H9 (cell line): Measurements from ENCODE around the gene CD244. TPM values are rescaled to one million over a fixed set of nuclear protein-coding genes. Genes with fewer than 3 reads are reported as not detected.

Experiments used
- DNase-seq: peaks from one replicate; pipeline ENCODE4 v3.0.0-alpha.2; 2017
- H2AFZ ChIP-seq: one replicate; pipeline ENCODE4 v1.6.1; 2013; ENCODE audit warnings: mild to moderate bottlenecking, low read length, control low read depth, moderate library complexity
- H2AK5ac ChIP-seq: 2 replicates; pipeline ENCODE4 v1.6.1; 2013; ENCODE audit warnings: low read length, control low read depth, mixed read lengths; ENCODE audit not compliant: insufficient read length
- H2BK120ac ChIP-seq: one replicate; pipeline ENCODE4 v1.6.1; 2013; ENCODE audit warnings: low read depth, mild to moderate bottlenecking, low read length, control low read depth, inconsistent platforms; ENCODE audit not compliant: poor library complexity, severe bottlenecking
- H2BK12ac ChIP-seq: 2 replicates; pipeline ENCODE4 v1.6.1; 2013; ENCODE audit warnings: low read length, control low read depth, mixed read lengths, low read depth; ENCODE audit not compliant: insufficient read length
- H2BK15ac ChIP-seq: 2 replicates; pipeline ENCODE4 v1.6.1; 2013; ENCODE audit warnings: low read depth, low read length, control low read depth
- H2BK20ac ChIP-seq: one replicate; pipeline ENCODE4 v1.6.1; 2013; ENCODE audit warnings: low read depth, mild to moderate bottlenecking, low read length, control low read depth, inconsistent platforms; ENCODE audit not compliant: poor library complexity, severe bottlenecking
- H2BK5ac ChIP-seq: 2 replicates; pipeline ENCODE4 v1.6.1; 2013; ENCODE audit warnings: low read length, control low read depth, mixed read lengths; ENCODE audit not compliant: insufficient read length
- H3K14ac ChIP-seq: 2 replicates; pipeline ENCODE4 v1.6.1; 2013; ENCODE audit warnings: low read length, control low read depth; ENCODE audit not compliant: insufficient read depth
- H3K18ac ChIP-seq: 2 replicates; pipeline ENCODE4 v1.6.1; 2013; ENCODE audit warnings: low read depth, mild to moderate bottlenecking, mixed read lengths, low read length, control low read depth; ENCODE audit not compliant: insufficient read length
- H3K23ac ChIP-seq: 2 replicates; pipeline ENCODE4 v1.6.1; 2013; ENCODE audit warnings: low read length, control low read depth, mixed read lengths, low read depth; ENCODE audit not compliant: insufficient read length
- H3K23me2 ChIP-seq: 2 replicates; pipeline ENCODE4 v1.6.1; 2013; ENCODE audit warnings: low read depth, mild to moderate bottlenecking, mixed read lengths, low read length, control low read depth; ENCODE audit not compliant: insufficient read length, poor library complexity, severe bottlenecking
- H3K27ac ChIP-seq: 2 replicates; pipeline ENCODE4 v1.5.1; 2013; ENCODE audit warnings: low read length, control low read depth, mixed read lengths, low read depth; ENCODE audit not compliant: insufficient read length
- H3K27me3 ChIP-seq: 2 replicates; pipeline ENCODE4 v1.6.1; 2013; ENCODE audit warnings: low read length, control low read depth, inconsistent platforms; ENCODE audit not compliant: insufficient read depth
- H3K4ac ChIP-seq: 2 replicates; pipeline ENCODE4 v1.6.1; 2013; ENCODE audit warnings: low read depth, mild to moderate bottlenecking, control low read depth, inconsistent platforms, low read length, moderate library complexity
- H3K4me1 ChIP-seq: 2 replicates; pipeline ENCODE4 v1.6.1; 2013; ENCODE audit warnings: low read length, control low read depth, inconsistent platforms; ENCODE audit not compliant: insufficient read depth
- H3K4me2 ChIP-seq: 2 replicates; pipeline ENCODE4 v1.6.1; 2013; ENCODE audit warnings: low read length, control low read depth, mixed read lengths; ENCODE audit not compliant: insufficient read length, insufficient read depth
- H3K56ac ChIP-seq: 2 replicates; pipeline ENCODE4 v1.6.1; 2013; ENCODE audit warnings: low read depth, mild to moderate bottlenecking, mixed read lengths, low read length, control low read depth; ENCODE audit not compliant: insufficient read length
- H3K79me1 ChIP-seq: 2 replicates; pipeline ENCODE4 v1.6.1; 2013; ENCODE audit warnings: low read depth, mild to moderate bottlenecking, moderate library complexity, low read length, control low read depth, inconsistent platforms; ENCODE audit not compliant: insufficient read depth, poor library complexity, severe bottlenecking
- H3K79me2 ChIP-seq: 2 replicates; pipeline ENCODE4 v1.6.1; 2013; ENCODE audit warnings: low read length, control low read depth, inconsistent platforms; ENCODE audit not compliant: insufficient read depth
- H3K9ac ChIP-seq: 2 replicates; pipeline ENCODE4 v1.6.1; 2013; ENCODE audit warnings: low read length, control low read depth, mixed read lengths; ENCODE audit not compliant: insufficient read length; ENCODE audit errors: extremely low read depth
- H3K9me3 ChIP-seq: one replicate; pipeline ENCODE4 v1.6.1; 2013; ENCODE audit warnings: low read depth, low read length, inconsistent platforms; ENCODE audit not compliant: control insufficient read depth
- H3T11ph ChIP-seq: one replicate; pipeline ENCODE4 v1.6.1; 2013; ENCODE audit warnings: mild to moderate bottlenecking, low read length, control low read depth, inconsistent platforms
- H4K20me1 ChIP-seq: one replicate; pipeline ENCODE4 v1.6.1; 2013; ENCODE audit not compliant: control insufficient read depth, insufficient read length, insufficient read depth
- H4K5ac ChIP-seq: 2 replicates; pipeline ENCODE4 v1.6.1; 2013; ENCODE audit warnings: low read depth, mild to moderate bottlenecking, mixed read lengths, low read length, control low read depth; ENCODE audit not compliant: insufficient read length
- H4K8ac ChIP-seq: replicated peaks from 2 replicates; pipeline ENCODE4 v1.6.1; 2013; ENCODE audit warnings: low read length, control low read depth, mixed read lengths, low read depth; ENCODE audit not compliant: insufficient read length
- H4K91ac ChIP-seq: 2 replicates; pipeline ENCODE4 v1.6.1; 2013; ENCODE audit warnings: low read depth, mild to moderate bottlenecking, moderate library complexity, mixed read lengths, low read length, control low read depth; ENCODE audit not compliant: insufficient read length
- H3K27ac Mint-ChIP-seq, 3 experiments: 2 replicates in 2 of 3; 3 replicates in 1 of 3; pipeline ENCODE4 v1.8.0; 2020 to 2021; ENCODE audit warnings: mixed read lengths in 3 of 3, mild to moderate bottlenecking in 1 of 3, moderate library complexity in 1 of 3
- H3K27me3 Mint-ChIP-seq: 2 replicates; pipeline ENCODE4 v1.8.0; 2021; ENCODE audit warnings: low read depth, mild to moderate bottlenecking, moderate library complexity, mixed read lengths
- H3K36me3 Mint-ChIP-seq, 3 experiments: 2 replicates in 2 of 3; 3 replicates in 1 of 3; pipeline ENCODE4 v1.8.0; 2020 to 2021; ENCODE audit warnings: low read depth in 3 of 3, mixed read lengths in 3 of 3; ENCODE audit not compliant: insufficient read depth in 1 of 3
- H3K4me1 Mint-ChIP-seq, 2 experiments: 2 replicates each; pipeline ENCODE4 v1.8.0; 2020; ENCODE audit warnings: mixed read lengths in 2 of 2
- H3K4me3 Mint-ChIP-seq, 2 experiments: 2 replicates in 1 of 2; 3 replicates in 1 of 2; pipeline ENCODE4 v1.8.0; 2020 to 2021; ENCODE audit warnings: mild to moderate bottlenecking in 2 of 2, mixed read lengths in 2 of 2, moderate library complexity in 1 of 2
- H3K9me3 Mint-ChIP-seq, 2 experiments: 2 replicates in 1 of 2; 3 replicates in 1 of 2; pipeline ENCODE4 v1.8.0; 2020; ENCODE audit warnings: mild to moderate bottlenecking in 2 of 2, mixed read lengths in 2 of 2, moderate library complexity in 1 of 2
- CTCF ChIP-seq: fragments of 200-600 bp; sonication (generic); conservative IDR thresholded peaks from 3 replicates; pipeline ENCODE4 v1.8.0; 2021; ENCODE audit warnings: antibody characterized with exemption, mild to moderate bottlenecking
- WGBS: extraction: QIAGEN DNeasy Blood & Tissue Kit; methylation state at CpG from one replicate; pipeline ENCODE4 v1.1.7; 2013; ENCODE audit warnings: missing lambda C conversion rate, low lambda C conversion rate, mixed read lengths; ENCODE audit not compliant: insufficient read length; ENCODE audit errors: extremely low coverage; 5-methylcytosine and 5-hydroxymethylcytosine counted together
- total RNA-seq: library from RNA; stranded (reverse); gene quantifications from 2 replicates; pipeline ENCODE4 v1.2.1, GENCODE V29; 2021

CD244 gene
- total RNA-seq, 1 experiment from 2014 or later: not detected

- Histone ChIP-seq H3K9ac (no peak overlapping the region), H4K91ac (no peak overlapping the region), H2AK5ac (no peak overlapping the region), H4K8ac (no peak overlapping the region), H3K4ac (no peak overlapping the region), H2BK15ac (no peak overlapping the region), H2BK5ac (no peak overlapping the region), H2AFZ (no peak overlapping the region), H4K20me1 (no peaks in the 10 kb centered on the region), H3K27ac (no peak overlapping the region), H3K18ac (no peak overlapping the region), H3K4me1 (no peaks in the 10 kb centered on the region), H2BK12ac (no peak overlapping the region), H3T11ph (no peak overlapping the region), H3K79me1 (no peaks in the 10 kb centered on the region), H4K5ac (no peak overlapping the region), H3K79me2 (no peaks in the 10 kb centered on the region), H3K14ac (no peak overlapping the region), H3K9me3 (no peaks in the 10 kb centered on the region), H3K23ac (no peak overlapping the region), H2BK20ac (no peak overlapping the region), H2BK120ac (no peak overlapping the region), H3K27me3 (no peaks in the 10 kb centered on the region), H3K4me2 (no peak overlapping the region), H3K56ac (no peak overlapping the region), H3K23me2 (no peaks in the 10 kb centered on the region)
- H3K9me3 Mint-ChIP-seq: no peaks in the 10 kb centered on the region
- WGBS: no CpG with 5 or more reads among the region's 6 CpGs
- peaks cover 23 to 25% of the 10 kb centered on the region in 2 experiments for H3K4me1 Mint-ChIP-seq
- DNase-seq: no peak
- no peak for TF ChIP-seq CTCF
- H3K4me3 Mint-ChIP-seq: no peak overlapping the region
- no peak overlapping the region for H3K27ac Mint-ChIP-seq
- peaks cover 2% of the 10 kb centered on the region for H3K27me3 Mint-ChIP-seq
- H3K36me3 Mint-ChIP-seq: no peaks in the 10 kb centered on the region
Measured at GRCh38 chr1:160910170-160910750, 47.6 kb upstream of the CD244 start.
